Fibroblast of villous mesenchyme (primary cell): ENCODE results near the gene TM4SF18. TPM values are rescaled to one million over a fixed set of nuclear protein-coding genes. Genes with fewer than 3 reads are reported as not detected.

ENCODE experiments used
- DNase-seq: peaks from one replicate; pipeline ENCODE4 v3.0.0-alpha.2; 2010; ENCODE audit warnings: low read depth
- H3K4me3 ChIP-seq: 2 replicates; pipeline ENCODE4 v1.5.1; 2011; ENCODE audit warnings: low read depth, mild to moderate bottlenecking, low read length
- total RNA-seq: library from RNA; depleted of rRNA; stranded (reverse); fragments of >200 nt; gene quantifications from 2 replicates; pipeline ENCODE4 v1.2.3, GENCODE V29; 2012
- TF ChIP-seq, protein P1 (sequence below): IDR thresholded peaks from 2 replicates; pipeline ENCODE4 v1.5.1; 2012; ENCODE audit warnings: low read depth, mild to moderate bottlenecking, low read length; ENCODE audit not compliant: insufficient read depth

The TM4SF18 gene
- total RNA-seq, 1 donor = not detected

DNA sequence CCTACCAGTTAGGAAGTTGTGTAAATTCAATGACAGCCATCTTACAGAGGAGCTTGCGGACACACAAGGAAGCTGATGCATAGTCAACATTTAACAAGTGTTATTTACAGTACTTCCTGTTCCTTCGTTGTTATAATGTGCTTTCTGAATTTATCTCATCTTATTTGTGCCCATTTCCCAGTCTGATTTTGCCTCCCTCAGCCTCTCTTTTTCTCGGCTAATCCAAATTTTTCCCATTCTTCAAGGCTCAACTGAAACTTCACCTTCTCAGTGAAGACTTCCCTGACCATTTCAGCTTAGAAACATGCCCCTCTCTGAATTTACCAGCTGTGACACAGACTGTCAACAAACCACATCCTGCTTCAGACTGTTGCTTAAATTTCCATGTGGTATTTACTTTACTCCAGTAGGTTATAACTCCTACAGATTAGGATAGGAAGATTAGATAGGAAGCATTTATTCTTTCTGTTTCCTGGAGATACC lies 56.1 kb downstream of the TM4SF18 start:
- TF ChIP-seq, protein P1, sequence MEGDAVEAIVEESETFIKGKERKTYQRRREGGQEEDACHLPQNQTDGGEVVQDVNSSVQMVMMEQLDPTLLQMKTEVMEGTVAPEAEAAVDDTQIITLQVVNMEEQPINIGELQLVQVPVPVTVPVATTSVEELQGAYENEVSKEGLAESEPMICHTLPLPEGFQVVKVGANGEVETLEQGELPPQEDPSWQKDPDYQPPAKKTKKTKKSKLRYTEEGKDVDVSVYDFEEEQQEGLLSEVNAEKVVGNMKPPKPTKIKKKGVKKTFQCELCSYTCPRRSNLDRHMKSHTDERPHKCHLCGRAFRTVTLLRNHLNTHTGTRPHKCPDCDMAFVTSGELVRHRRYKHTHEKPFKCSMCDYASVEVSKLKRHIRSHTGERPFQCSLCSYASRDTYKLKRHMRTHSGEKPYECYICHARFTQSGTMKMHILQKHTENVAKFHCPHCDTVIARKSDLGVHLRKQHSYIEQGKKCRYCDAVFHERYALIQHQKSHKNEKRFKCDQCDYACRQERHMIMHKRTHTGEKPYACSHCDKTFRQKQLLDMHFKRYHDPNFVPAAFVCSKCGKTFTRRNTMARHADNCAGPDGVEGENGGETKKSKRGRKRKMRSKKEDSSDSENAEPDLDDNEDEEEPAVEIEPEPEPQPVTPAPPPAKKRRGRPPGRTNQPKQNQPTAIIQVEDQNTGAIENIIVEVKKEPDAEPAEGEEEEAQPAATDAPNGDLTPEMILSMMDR = no peak
- H3K4me3 ChIP-seq = no peak overlapping the region
- peak; percentile 87 for DNase-seq

DNA sequence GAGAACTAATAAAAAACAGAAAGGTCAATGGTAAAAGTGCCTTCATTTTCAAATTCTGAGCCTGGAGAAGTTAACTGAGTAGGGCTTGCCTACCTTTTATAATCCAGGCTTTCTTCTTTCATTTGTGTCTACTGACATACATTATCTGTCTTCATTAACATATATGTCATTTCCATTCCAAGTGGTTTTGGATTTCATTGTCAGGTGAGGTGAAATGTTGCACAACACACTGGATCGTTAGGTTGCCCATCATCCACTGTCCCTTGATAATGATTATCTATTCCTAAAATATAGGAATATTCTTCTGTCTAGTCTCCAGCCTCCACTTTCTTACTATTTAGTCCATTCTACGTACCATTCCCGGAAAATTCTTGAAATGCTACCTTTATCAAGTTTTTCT lies 56.8 kb downstream of the TM4SF18 start:
- H3K4me3 ChIP-seq = no peak overlapping the region
- TF ChIP-seq, protein P1 = no peak
- no peak for DNase-seq

DNA sequence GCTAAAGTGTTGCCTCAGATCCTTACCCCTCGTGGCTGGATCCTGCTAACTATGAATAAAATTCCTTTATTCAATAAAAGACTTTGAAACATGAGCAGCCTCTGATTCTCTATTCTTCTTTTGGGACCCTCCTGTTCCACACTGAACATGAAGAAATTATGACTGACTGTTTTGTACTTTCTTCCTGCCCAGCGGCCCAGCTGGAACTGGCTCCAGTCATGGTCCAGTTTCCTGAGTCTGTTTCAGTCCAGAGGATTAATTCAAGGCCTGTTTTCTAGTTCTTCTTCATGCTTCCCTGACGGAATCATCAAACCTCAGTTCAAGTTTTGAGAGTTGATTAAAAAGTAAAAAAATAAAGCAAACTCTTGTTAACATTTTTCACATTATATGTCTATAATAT lies 59.2 kb downstream of the TM4SF18 start:
- DNase-seq = no peak
- no peak overlapping the region for H3K4me3 ChIP-seq
- TF ChIP-seq, protein P1 = no peak

DNA sequence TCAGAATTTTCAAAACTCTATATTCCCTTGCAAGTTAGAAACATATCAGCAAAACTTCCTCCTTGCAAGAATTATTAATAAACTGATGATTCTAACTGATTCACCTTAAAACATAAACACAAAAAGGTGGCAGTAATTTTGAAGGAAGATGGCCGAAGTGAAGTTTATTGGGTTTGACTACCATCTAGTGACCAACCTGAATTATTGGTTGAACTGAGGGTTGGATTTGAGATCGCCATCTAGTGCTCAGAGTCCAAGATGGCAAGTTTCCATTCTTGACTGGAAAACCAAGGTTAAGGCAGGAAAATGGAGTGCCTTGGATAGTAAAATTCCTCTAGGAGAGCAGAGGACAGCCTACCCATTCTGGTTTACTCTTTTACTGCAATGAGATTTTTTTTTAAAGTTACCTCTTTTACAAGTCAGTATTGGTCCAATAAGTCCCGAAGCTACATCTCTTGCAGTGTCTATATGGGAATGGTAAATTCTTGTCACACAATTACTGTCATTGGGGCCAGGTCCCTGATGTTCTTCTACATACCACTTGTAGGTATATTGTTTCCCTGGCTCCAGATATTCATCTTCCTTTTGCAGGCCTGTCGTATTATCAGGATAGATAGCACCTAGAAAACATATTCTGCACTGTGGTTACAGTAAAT lies 60.2 kb downstream of the TM4SF18 start:
- TF ChIP-seq, protein P1 = peak; percentile 97

DNA sequence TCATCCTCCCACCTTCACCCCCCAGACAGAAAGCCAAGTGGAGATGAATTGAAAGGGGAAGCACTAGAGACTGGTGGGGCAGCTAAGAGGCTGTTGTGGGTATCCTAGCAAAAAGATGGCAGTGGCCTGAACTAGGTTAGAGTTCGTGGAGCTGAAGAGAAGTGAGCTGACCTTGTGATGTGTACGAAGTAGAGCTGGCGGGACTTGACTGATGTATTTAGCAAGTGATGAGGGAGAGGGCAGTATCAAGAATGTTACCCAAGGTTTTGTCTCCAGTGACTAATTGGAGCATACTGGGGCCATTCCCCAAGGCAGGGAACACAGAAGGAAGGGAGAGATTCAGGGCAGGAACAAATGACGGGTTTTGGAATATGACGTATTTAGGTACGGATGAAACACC lies 61.8 kb downstream of the TM4SF18 start:
- no peak overlapping the region for H3K4me3 ChIP-seq
- TF ChIP-seq, protein P1 = no peak
- no peak for DNase-seq

More for the DNA sequence above, 60.2 kb downstream of the TM4SF18 start:
- H3K4me3 ChIP-seq = no peak overlapping the region
- DNase-seq = peak; percentile 89

DNA sequence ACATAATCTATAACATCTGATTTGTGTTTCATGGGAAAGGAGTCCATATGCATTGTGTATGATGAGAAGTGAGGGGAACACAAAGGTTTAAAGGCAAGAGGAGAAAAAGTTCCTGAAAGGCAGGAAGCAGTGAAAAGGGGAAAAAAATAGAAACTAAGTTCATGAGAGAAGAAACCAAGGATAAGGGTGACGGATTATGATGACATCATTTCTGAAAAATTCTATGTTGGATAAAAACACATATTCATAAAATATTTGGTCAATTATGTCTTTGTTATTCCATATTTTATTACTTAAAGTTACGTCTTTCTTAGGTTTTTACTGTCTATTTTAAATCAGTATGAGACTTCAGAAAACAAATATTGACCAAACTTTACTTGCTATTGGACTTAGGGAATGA lies 63.3 kb downstream of the TM4SF18 start:
- H3K4me3 ChIP-seq = no peak overlapping the region
- no peak for DNase-seq
- TF ChIP-seq, protein P1 = no peak

DNA sequence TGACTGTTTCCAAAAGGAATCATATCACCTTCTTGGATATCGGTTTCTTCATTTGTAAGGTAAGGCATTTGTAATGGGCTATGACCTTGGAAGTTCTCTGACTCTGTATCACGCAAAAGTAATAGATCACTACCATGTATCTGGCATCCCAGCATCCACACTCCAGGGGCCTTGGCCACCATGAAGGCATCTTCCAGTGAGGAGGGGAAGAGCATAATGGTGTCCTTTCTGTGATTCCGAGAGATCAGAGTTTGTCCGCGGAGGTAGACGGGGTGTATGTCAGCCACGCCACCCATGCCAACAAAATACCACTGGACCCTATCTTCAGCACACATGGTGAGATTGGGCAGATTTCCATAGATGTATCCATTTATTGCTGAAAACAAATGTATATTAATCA lies 63.7 kb downstream of the TM4SF18 start:
- no peak overlapping the region for H3K4me3 ChIP-seq
- TF ChIP-seq, protein P1 = no peak
- no peak for DNase-seq
